HEK293 (cell line): Measurements from ENCODE around the gene ANKRD1.

Source experiments
- ZNF184 ChIP-seq: fragments of 450-650 bp; IDR thresholded peaks from 2 replicates; pipeline ENCODE4 v1.5.1; 2018; ENCODE audit warnings: missing biosample characterization, mild to moderate bottlenecking, missing genetic modification characterization
- ZNF354C ChIP-seq: fragments of 450-650 bp; formaldehyde crosslinking; IDR thresholded peaks from 2 replicates; pipeline ENCODE4 v1.5.1; 2016; ENCODE audit warnings: missing biosample characterization, missing genetic modification characterization, low read depth, borderline replicate concordance
- TF ChIP-seq, protein P1 (sequence below): fragments of 450-650 bp; formaldehyde crosslinking; IDR thresholded peaks from 2 replicates; pipeline ENCODE4 v1.5.1; 2016; ENCODE audit warnings: missing biosample characterization, missing genetic modification characterization
- TF ChIP-seq, protein P2 (sequence below): fragments of 450-650 bp; formaldehyde crosslinking; IDR thresholded peaks from 2 replicates; pipeline ENCODE4 v1.5.1; 2016; ENCODE audit warnings: missing biosample characterization, missing genetic modification characterization, borderline replicate concordance

DNA sequence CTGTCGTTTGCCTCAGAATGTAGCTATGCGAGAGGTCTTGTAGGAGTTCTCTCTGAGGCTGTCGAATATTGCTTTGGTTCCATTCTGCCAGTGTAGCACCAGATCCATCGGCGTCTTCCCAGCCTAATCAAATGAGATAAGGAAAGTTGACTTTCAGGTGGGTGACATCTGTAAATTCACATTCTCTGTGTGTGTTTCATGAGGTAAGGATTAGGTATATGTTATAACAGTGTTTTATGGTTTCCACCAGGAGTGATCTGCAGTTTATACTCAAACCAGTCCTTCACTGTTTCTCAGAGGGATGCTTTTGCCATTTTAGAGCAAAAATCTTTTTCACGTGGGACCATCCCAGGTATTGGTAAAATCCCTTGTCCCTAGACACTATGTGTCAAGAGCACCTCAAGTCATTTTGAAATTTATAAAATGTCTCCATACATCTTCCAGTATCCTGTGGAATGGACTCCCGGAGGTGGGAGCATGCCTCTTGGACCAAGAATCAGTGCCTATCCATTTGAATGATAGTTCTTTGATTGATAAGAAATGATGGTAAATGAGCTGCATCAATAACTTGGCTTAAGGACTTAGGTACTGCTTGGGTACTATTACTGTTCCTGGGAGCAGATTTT is 7.9 kb downstream of the ANKRD1 start:
- TF ChIP-seq, protein P1, sequence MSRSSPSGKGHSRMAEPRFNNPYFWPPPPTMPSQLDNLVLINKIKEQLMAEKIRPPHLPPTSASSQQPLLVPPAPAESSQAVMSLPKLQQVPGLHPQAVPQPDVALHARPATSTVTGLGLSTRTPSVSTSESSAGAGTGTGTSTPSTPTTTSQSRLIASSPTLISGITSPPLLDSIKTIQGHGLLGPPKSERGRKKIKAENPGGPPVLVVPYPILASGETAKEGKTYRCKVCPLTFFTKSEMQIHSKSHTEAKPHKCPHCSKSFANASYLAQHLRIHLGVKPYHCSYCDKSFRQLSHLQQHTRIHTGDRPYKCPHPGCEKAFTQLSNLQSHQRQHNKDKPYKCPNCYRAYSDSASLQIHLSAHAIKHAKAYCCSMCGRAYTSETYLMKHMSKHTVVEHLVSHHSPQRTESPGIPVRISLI (tag by site-specific recombination): no peak
- TF ChIP-seq ZNF184 (tag by site-specific recombination): no peak
- no peak for TF ChIP-seq ZNF354C (tag by site-specific recombination)
- TF ChIP-seq, protein P2, sequence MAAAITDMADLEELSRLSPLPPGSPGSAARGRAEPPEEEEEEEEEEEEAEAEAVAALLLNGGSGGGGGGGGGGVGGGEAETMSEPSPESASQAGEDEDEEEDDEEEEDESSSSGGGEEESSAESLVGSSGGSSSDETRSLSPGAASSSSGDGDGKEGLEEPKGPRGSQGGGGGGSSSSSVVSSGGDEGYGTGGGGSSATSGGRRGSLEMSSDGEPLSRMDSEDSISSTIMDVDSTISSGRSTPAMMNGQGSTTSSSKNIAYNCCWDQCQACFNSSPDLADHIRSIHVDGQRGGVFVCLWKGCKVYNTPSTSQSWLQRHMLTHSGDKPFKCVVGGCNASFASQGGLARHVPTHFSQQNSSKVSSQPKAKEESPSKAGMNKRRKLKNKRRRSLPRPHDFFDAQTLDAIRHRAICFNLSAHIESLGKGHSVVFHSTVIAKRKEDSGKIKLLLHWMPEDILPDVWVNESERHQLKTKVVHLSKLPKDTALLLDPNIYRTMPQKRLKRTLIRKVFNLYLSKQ (tag by site-specific recombination): no peak
